Testis (tissue), 3 donors: ENCODE measurements around the gene GFPT1. TPM values are rescaled to one million over a fixed set of nuclear protein-coding genes. Genes with fewer than 3 reads are reported as not detected.

Experiments
- DNase-seq: peaks from one replicate; pipeline ENCODE4 v3.0.0-alpha.2; 2019
- H3K27ac ChIP-seq, 2 donors: fragments of 200-600 bp; sonication (generic); one replicate each; pipeline ENCODE4 v1.5.1; 2019
- H3K27me3 ChIP-seq: fragments of 200-600 bp; sonication (generic); one replicate; pipeline ENCODE4 v1.5.1; 2019
- H3K36me3 ChIP-seq: fragments of 200-600 bp; sonication (generic); one replicate; pipeline ENCODE4 v1.5.1; 2017; ENCODE audit warnings: low read depth; ENCODE audit errors: missing control alignments
- H3K4me1 ChIP-seq: fragments of 200-600 bp; sonication (generic); one replicate; pipeline ENCODE4 v1.5.1; 2019
- H3K4me3 ChIP-seq, 2 donors: fragments of 200-600 bp; sonication (generic); one replicate each; pipeline ENCODE4 v1.5.1; 2017 to 2019
- H3K9me3 ChIP-seq: fragments of 200-600 bp; sonication (generic); one replicate; pipeline ENCODE4 v1.5.1; 2017
- POLR2A ChIP-seq: fragments of 450-650 bp; IDR thresholded peaks from one replicate; pipeline ENCODE4 v1.6.1; 2017; ENCODE audit warnings: antibody characterized with exemption, mild to moderate bottlenecking, moderate library complexity
- WGBS, 2 donors: methylation state at CpG; one replicate each; pipeline ENCODE4 v1.1.5; 2018; 5-methylcytosine and 5-hydroxymethylcytosine counted together
- intact Hi-C: fragments of 100-400 bp; cut with DNase I; formaldehyde crosslinking; loops from one replicate; pipeline ENCODE4 v1.15.1; 2023; ENCODE audit warnings: low total_unique reads
- polyA plus RNA-seq: library from polyadenylated mRNA; stranded (reverse); fragments of 350-450 nt; fragmentation: Illumina TruSeq; extraction: RNeasy Lipid Tissue Mini Kit (QIAGEN cat#74804); gene quantifications from one replicate; pipeline ENCODE4 v1.2.3, GENCODE V29; 2014; ENCODE audit warnings: low read depth, low replicate concordance; ENCODE audit not compliant: insufficient read depth
- total RNA-seq, 2 donors: library from RNA; depleted of rRNA; stranded (reverse); fragments of >200 nt; gene quantifications; one replicate each; pipeline ENCODE4 v1.2.3, GENCODE V29; 2016
- TF ChIP-seq, protein P1 (sequence below), 3 experiments: fragments of 450-650 bp in 2 of 3; fragments of 200-600 bp in 1 of 3; sonication (generic) in 1 of 3; IDR thresholded peaks; one replicate each; pipeline ENCODE4 v1.5.1; 2016 to 2019; ENCODE audit warnings: antibody characterized with exemption in 3 of 3, mild to moderate bottlenecking in 2 of 3, moderate library complexity in 1 of 3

Gene GFPT1
- total and polyA plus RNA-seq, 3 donors from 2014 or later: 25.6 to 74.3 (median 33.3) TPM

DNA sequence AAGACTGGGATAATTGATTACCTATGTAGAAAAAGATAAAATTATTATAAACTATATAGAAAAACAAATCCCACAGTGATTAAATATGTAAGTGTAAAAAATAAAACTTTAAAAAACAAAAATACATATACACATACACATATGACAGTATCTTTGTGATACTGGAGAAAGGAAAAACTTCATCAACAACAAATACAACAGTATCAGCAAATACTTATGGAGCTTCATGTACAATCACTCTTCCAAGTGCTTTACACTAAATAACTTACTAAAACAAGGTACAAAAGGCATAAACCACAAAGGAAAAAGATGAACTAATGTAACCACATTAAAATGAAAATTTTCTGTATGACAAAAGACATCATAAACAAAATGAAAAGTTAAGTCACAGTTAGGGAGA lies 24.1 kb upstream of the GFPT1 start:
- Histone ChIP-seq H3K4me3 (no peak overlapping the region), H3K36me3 (no peaks in the 10 kb centered on the region), H3K4me1 (no peaks in the 10 kb centered on the region), H3K9me3 (no peaks in the 10 kb centered on the region), H3K27me3 (no peaks in the 10 kb centered on the region), H3K27ac (no peak overlapping the region)
- TF ChIP-seq, protein P1, sequence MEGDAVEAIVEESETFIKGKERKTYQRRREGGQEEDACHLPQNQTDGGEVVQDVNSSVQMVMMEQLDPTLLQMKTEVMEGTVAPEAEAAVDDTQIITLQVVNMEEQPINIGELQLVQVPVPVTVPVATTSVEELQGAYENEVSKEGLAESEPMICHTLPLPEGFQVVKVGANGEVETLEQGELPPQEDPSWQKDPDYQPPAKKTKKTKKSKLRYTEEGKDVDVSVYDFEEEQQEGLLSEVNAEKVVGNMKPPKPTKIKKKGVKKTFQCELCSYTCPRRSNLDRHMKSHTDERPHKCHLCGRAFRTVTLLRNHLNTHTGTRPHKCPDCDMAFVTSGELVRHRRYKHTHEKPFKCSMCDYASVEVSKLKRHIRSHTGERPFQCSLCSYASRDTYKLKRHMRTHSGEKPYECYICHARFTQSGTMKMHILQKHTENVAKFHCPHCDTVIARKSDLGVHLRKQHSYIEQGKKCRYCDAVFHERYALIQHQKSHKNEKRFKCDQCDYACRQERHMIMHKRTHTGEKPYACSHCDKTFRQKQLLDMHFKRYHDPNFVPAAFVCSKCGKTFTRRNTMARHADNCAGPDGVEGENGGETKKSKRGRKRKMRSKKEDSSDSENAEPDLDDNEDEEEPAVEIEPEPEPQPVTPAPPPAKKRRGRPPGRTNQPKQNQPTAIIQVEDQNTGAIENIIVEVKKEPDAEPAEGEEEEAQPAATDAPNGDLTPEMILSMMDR (IDR thresholded peaks at IDR 0.05): no peak
- no peak for TF ChIP-seq POLR2A
- intact Hi-C loops: no loop called here
- no peak for DNase-seq

DNA sequence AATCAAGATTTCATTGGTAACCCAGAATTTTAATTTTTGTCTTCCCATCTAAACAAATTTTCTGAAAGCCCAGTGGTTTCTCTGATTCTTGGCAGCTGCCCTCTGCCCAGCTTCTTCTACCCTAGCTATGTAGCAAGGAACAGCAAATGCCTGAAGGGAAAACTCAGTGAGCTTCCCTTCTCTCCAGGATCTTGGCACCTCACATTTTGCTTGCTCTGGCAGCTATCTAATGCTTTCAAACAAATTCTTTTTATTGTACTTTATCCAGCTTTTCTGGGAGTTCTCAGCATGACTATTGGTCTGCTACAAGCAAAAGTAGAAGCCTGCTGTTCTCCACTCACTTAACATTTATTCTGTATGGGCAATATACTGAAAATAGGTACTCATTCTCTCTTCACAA lies 18.3 kb upstream of the GFPT1 start:
- H3K27ac ChIP-seq: no peak overlapping the region
- H3K4me3 ChIP-seq: no peak overlapping the region
- H3K4me1 ChIP-seq: no peaks in the 10 kb centered on the region
- no peak for DNase-seq
- TF ChIP-seq, protein P1 (IDR thresholded peaks at IDR 0.05): no peak
- no peak for TF ChIP-seq POLR2A
- intact Hi-C loops: no loop called here
- no peaks in the 10 kb centered on the region for H3K27me3 ChIP-seq
- no peaks in the 10 kb centered on the region for H3K36me3 ChIP-seq
- H3K9me3 ChIP-seq: no peaks in the 10 kb centered on the region

DNA sequence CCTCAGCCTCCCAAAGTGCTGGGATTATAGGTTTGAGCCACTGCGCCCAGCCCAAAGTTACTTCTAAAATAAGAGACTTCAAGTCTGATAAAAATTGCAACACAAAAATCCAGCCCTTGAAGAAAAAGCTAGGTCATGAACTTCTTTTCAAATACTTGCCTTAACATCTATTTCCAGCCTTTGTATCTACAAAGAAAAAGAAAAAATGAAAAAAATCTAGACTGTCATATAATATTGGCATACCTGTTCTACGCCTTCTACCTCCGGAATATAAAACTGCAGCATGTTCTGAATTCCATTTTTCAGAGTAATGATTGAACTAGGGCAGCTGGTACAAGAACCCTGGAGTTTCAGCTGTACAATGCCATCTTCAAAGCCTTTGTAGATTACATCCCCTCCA lies 13.1 kb upstream of the GFPT1 start:
- WGBS, 2 donors: 91 to 93% methylated on average over 3 of the region's 3 CpGs
- intact Hi-C loops: no loop called here
- H3K9me3 ChIP-seq: no peaks in the 10 kb centered on the region
- H3K27me3 ChIP-seq: no peaks in the 10 kb centered on the region
- TF ChIP-seq POLR2A: no peak
- TF ChIP-seq, protein P1 (IDR thresholded peaks at IDR 0.05): no peak
- no peak overlapping the region for H3K27ac ChIP-seq
- H3K4me1 ChIP-seq: no peaks in the 10 kb centered on the region
- DNase-seq: no peak
- H3K36me3 ChIP-seq: no peaks in the 10 kb centered on the region
- H3K4me3 ChIP-seq: no peak overlapping the region

DNA sequence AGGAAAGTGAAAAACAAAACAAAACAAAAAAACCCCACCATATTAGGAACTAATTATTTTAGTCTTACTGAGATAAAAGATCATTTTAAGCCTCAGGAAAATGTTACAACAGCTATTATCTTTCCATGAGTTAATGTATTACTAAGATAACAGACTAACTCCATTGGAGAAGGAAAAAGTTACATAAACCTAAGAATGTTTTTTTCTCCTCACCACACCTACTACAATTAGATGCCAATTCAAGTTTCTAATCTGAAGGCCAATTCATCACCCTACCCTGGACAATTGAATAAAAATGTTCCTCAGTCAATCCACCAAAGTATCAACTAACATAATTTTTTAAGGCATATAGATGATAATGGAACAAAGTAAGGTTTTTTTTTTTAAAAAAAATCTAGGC lies 10.2 kb upstream of the GFPT1 start:
- intact Hi-C loops: no loop called here
- DNase-seq: no peak
- Histone ChIP-seq H3K27ac (no peak overlapping the region), H3K9me3 (no peaks in the 10 kb centered on the region), H3K27me3 (no peaks in the 10 kb centered on the region), H3K4me3 (no peak overlapping the region), H3K36me3 (no peaks in the 10 kb centered on the region), H3K4me1 (no peaks in the 10 kb centered on the region)
- TF ChIP-seq, protein P1 (IDR thresholded peaks at IDR 0.05): no peak
- TF ChIP-seq POLR2A: no peak

DNA sequence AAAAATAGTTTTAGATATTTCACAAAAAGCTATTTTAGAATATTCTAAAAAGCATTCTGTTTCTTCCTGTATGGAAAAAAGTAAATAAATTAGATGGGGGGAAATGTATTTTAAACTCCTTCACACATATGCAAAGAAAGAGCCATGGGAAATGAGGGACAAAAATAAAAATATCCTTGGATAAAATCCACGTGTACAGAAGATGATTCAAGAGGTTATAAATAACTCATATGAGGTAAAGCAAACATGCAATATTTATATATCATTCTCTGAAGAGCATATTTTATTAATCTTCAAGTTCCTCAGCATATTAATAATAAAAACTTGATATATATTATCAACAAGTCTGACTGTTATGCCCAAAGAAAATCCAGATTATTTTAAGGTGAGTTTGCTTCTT lies 8.8 kb upstream of the GFPT1 start:
- Histone ChIP-seq H3K4me1 (no peaks in the 10 kb centered on the region), H3K9me3 (no peaks in the 10 kb centered on the region), H3K27ac (no peak overlapping the region), H3K4me3 (no peak overlapping the region), H3K36me3 (no peaks in the 10 kb centered on the region), H3K27me3 (no peaks in the 10 kb centered on the region)
- WGBS, 2 donors: 35 to 55% methylated on average over 1 of the region's 1 CpG
- TF ChIP-seq, protein P1 (IDR thresholded peaks at IDR 0.05): no peak
- no peak for TF ChIP-seq POLR2A
- no peak for DNase-seq
- intact Hi-C loops: no loop called here
